Activated CD4-positive, CD25-positive, alpha-beta regulatory T cell treated with anti-CD3 and anti-CD28 coated beads, Interleukin-2, amount 50 U/mL, for 24 hours (primary cell): ENCODE data around the gene GGTLC2.

ENCODE experiments used
- ATAC-seq, 2 donors: fragments of 150-1000 bp; cut with Tn5 transposase; one replicate each; pipeline ENCODE4 v1.10.0; 2021; ENCODE audit warnings: mild to moderate bottlenecking in 1 of 2, moderate library complexity in 1 of 2

GGTLC2 gene

GRCh38 chr22:22692707-22693530 is 48.5 kb downstream of the GGTLC2 start:
- peak in 1 of 2 donors; percentile 56 for ATAC-seq

GRCh38 chr22:22693531-22693884 is 49.1 kb downstream of the GGTLC2 start:
- no peak for ATAC-seq

DNA sequence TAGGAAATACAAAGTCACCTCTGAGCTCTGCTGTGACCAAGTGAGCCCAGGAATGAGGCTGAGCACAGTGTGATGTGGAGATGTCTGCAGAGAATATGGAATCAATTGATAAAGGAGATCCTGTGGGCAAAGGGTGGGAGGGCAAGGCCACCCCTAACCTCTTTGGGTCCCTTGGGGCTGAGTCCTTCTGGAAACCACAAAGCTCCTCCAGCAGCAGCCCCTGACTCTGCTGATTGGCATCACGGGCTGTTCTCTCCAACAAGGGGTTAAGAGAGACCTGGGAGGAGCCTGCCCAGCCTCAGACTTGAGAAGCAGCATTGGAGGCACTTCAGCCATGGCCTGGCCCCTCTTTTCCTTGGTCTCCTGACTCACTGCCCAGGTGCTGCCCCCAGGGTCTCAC is 49.7 kb downstream of the GGTLC2 start:
- no peak for ATAC-seq

- ATAC-seq, result no peak
Measured at GRCh38 chr22:22696104-22696503, 51.7 kb downstream of the GGTLC2 start.
